ENCODE results near the gene EXOG. TPM values are rescaled to one million over a fixed set of nuclear protein-coding genes. Genes with fewer than 3 reads are reported as not detected.

EXOG gene
- total and polyA plus RNA-seq, 4 donors, result 3.1 to 16.5 (median 11.1) TPM

DNA sequence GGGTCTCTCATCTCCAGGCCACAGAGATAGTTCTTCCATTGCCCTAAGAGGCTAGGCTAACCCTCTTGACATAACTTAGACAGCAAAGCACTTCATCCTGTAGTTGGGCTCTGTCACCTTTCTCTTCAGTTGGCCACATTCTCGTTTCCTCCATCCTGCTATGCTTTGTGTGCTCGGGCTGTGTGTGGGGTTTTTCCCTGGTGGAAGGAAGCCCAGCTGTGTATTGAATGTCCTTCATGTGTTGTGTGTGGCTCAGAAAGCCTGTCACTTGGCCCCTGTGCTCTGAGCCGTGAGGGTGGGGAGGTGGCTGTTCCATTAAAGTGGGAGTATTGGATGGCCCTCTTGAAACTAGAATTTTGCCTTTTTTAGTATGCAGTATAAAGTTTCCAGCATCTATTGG lies 8.8 kb upstream of the EXOG start:
- no peak for DNase-seq
- Histone ChIP-seq H3K9me3 (ENCODE audit: control insufficient read depth in 4 of 4, insufficient read depth in 3 of 4, low read length in 3 of 4) (no peaks in the 10 kb centered on the region), H3K27me3 (ENCODE audit: control insufficient read depth in 3 of 3, insufficient read depth in 3 of 3, low read length in 2 of 3) (no peaks in the 10 kb centered on the region), H3K4me1 (ENCODE audit: control insufficient read depth in 5 of 5, insufficient read depth in 5 of 5, low read length in 5 of 5) (peaks cover 0 to 11% (median 0%) of the 10 kb centered on the region in 5 donors), H3K9ac (ENCODE audit: insufficient read depth in 1 of 2, low read length in 2 of 2) (no peak overlapping the region), H3K36me3 (ENCODE audit: control insufficient read depth in 4 of 4, insufficient read depth in 4 of 4, low read length in 4 of 4) (peaks cover 7 to 12% (median 9%) of the 10 kb centered on the region in 4 donors), H3K27ac (ENCODE audit: low read depth in 1 of 2, low read length in 1 of 2) (no peak overlapping the region), H3K4me3 (no peak overlapping the region)
- TF ChIP-seq, protein P1, sequence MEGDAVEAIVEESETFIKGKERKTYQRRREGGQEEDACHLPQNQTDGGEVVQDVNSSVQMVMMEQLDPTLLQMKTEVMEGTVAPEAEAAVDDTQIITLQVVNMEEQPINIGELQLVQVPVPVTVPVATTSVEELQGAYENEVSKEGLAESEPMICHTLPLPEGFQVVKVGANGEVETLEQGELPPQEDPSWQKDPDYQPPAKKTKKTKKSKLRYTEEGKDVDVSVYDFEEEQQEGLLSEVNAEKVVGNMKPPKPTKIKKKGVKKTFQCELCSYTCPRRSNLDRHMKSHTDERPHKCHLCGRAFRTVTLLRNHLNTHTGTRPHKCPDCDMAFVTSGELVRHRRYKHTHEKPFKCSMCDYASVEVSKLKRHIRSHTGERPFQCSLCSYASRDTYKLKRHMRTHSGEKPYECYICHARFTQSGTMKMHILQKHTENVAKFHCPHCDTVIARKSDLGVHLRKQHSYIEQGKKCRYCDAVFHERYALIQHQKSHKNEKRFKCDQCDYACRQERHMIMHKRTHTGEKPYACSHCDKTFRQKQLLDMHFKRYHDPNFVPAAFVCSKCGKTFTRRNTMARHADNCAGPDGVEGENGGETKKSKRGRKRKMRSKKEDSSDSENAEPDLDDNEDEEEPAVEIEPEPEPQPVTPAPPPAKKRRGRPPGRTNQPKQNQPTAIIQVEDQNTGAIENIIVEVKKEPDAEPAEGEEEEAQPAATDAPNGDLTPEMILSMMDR (IDR thresholded peaks at IDR 0.05; ENCODE audit: control extremely low read depth, extremely low read depth), result no peak
- ATAC-seq (ENCODE audit: insufficient read depth, low FRiP score), result no peak
- WGBS, 2 donors, result 67 to 76% methylated on average over 3 of the region's 3 CpGs

DNA sequence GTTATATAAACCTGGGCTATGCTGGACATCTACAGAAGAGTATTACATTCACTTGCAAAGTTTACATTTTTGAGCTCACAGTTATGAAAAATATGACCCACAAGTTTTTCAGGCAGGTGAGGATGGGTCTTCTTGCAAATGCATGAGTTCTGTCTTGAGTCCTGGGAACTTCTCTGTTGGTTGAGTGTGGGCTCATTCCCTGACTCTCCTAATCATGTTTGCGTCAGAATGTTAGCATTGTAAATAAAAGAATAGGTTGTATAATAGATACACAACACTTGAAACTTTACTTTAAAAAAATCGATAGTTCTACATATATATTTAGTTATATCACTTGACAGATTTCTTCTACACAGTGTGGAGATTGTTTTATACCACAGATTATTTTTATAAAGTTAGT lies 7.2 kb upstream of the EXOG start:
- peaks cover under 1 to 4% (median 3%) of the 10 kb centered on the region in 4 donors for H3K36me3 ChIP-seq (ENCODE audit: control insufficient read depth in 4 of 4, insufficient read depth in 4 of 4, low read length in 4 of 4)

DNA sequence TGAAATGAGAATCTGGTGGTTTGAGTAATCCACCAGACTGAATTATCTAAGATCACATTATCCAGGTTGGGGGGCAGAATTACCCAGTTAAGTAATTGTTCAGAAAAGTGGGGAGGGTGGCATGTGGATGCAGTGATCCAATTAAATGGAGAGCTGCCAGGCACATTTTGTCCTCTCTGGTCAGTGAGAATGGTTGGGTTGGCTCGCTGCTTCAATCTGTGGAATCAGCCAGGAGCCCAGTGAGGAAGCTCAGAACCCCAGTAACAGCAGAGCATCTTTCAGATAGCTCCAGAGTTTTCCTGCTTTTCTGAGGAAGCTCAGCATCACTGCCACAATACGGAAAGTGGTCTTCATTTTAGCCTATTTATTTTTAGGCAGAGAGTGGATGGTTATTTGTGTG lies 6.4 kb upstream of the EXOG start:
- H3K4me3 ChIP-seq, result no peak overlapping the region
- no peak overlapping the region for H3K9ac ChIP-seq (ENCODE audit: insufficient read depth in 1 of 2, low read length in 2 of 2)
- H3K27me3 ChIP-seq (ENCODE audit: control insufficient read depth in 3 of 3, insufficient read depth in 3 of 3, low read length in 2 of 3), result no peaks in the 10 kb centered on the region
- whole genome bisulfite sequencing, 2 donors, result 94 to 97% methylated on average over 2 of the region's 2 CpGs
- H3K36me3 ChIP-seq (ENCODE audit: control insufficient read depth in 4 of 4, insufficient read depth in 4 of 4, low read length in 4 of 4), result peaks cover 0 to 4% (median under 1%) of the 10 kb centered on the region in 4 donors
- peaks cover 0 to 22% (median 0%) of the 10 kb centered on the region in 5 donors for H3K4me1 ChIP-seq (ENCODE audit: control insufficient read depth in 5 of 5, insufficient read depth in 5 of 5, low read length in 5 of 5)
- H3K9me3 ChIP-seq (ENCODE audit: control insufficient read depth in 4 of 4, insufficient read depth in 3 of 4, low read length in 3 of 4), result no peaks in the 10 kb centered on the region
- ATAC-seq (ENCODE audit: insufficient read depth, low FRiP score), result no peak
- DNase-seq, result no peak
- TF ChIP-seq, protein P1 (IDR thresholded peaks at IDR 0.05; ENCODE audit: control extremely low read depth, extremely low read depth), result no peak
- H3K27ac ChIP-seq (ENCODE audit: low read depth in 1 of 2, low read length in 1 of 2), result no peak overlapping the region

More for the DNA sequence above, 7.2 kb upstream of the EXOG start:
- H3K9me3 ChIP-seq (ENCODE audit: control insufficient read depth in 4 of 4, insufficient read depth in 3 of 4, low read length in 3 of 4), result no peaks in the 10 kb centered on the region
- DNase-seq, result no peak
- peaks cover 0 to 22% (median 0%) of the 10 kb centered on the region in 5 donors for H3K4me1 ChIP-seq (ENCODE audit: control insufficient read depth in 5 of 5, insufficient read depth in 5 of 5, low read length in 5 of 5)
- H3K4me3 ChIP-seq, result no peak overlapping the region
- H3K9ac ChIP-seq (ENCODE audit: insufficient read depth in 1 of 2, low read length in 2 of 2), result no peak overlapping the region
- TF ChIP-seq, protein P1 (IDR thresholded peaks at IDR 0.05; ENCODE audit: control extremely low read depth, extremely low read depth), result no peak
- no peak overlapping the region for H3K27ac ChIP-seq (ENCODE audit: low read depth in 1 of 2, low read length in 1 of 2)
- ATAC-seq (ENCODE audit: insufficient read depth, low FRiP score), result no peak
- WGBS, 2 donors, result 84 to 96% methylated on average over 2 of the region's 2 CpGs
- no peaks in the 10 kb centered on the region for H3K27me3 ChIP-seq (ENCODE audit: control insufficient read depth in 3 of 3, insufficient read depth in 3 of 3, low read length in 2 of 3)

All from lung (tissue), 12 donors.